Hepatocyte (in vitro differentiated cells): Measurements from ENCODE around the gene GRIK2. TPM values are rescaled to one million over a fixed set of nuclear protein-coding genes. Genes with fewer than 3 reads are reported as not detected.

Experiments
- DNase-seq: peaks from one replicate; pipeline ENCODE4 v3.0.0-alpha.2; 2016; ENCODE audit warnings: low spot score
- H2AFZ ChIP-seq: fragments of 200-600 bp; sonication (generic); 2 replicates; pipeline ENCODE4 v1.6.0; 2016; ENCODE audit warnings: antibody characterized with exemption, mild to moderate bottlenecking
- H3K27ac ChIP-seq: fragments of 200-600 bp; sonication (generic); 2 replicates; pipeline ENCODE4 v1.5.1; 2016; ENCODE audit warnings: mild to moderate bottlenecking
- H3K27me3 ChIP-seq: fragments of 200-600 bp; sonication (generic); 2 replicates; pipeline ENCODE4 v1.6.1; 2016
- H3K36me3 ChIP-seq: fragments of 200-600 bp; sonication (generic); replicated peaks from 2 replicates; pipeline ENCODE4 v1.5.1; 2016; ENCODE audit warnings: low read depth; ENCODE audit not compliant: insufficient read depth
- H3K4me1 ChIP-seq: fragments of 200-600 bp; sonication (generic); 2 replicates; pipeline ENCODE4 v1.5.1; 2016; ENCODE audit warnings: mild to moderate bottlenecking, moderate library complexity; ENCODE audit not compliant: insufficient read depth
- H3K4me2 ChIP-seq: fragments of 200-600 bp; sonication (generic); 2 replicates; pipeline ENCODE4 v1.6.0; 2016
- H3K4me3 ChIP-seq: fragments of 200-600 bp; sonication (generic); 2 replicates; pipeline ENCODE4 v1.5.1; 2016; ENCODE audit warnings: mild to moderate bottlenecking
- H3K79me2 ChIP-seq: fragments of 200-600 bp; sonication (generic); 2 replicates; pipeline ENCODE4 v1.6.0; 2017; ENCODE audit warnings: mild to moderate bottlenecking
- H3K9me2 ChIP-seq: fragments of 200-600 bp; sonication (generic); replicated peaks from 2 replicates; pipeline ENCODE4 v1.6.0; 2017; ENCODE audit warnings: mild to moderate bottlenecking; ENCODE audit not compliant: insufficient read depth
- H3K9me3 ChIP-seq: fragments of 200-600 bp; sonication (generic); 2 replicates; pipeline ENCODE4 v1.5.1; 2016; ENCODE audit warnings: low read depth, mild to moderate bottlenecking
- H4K20me1 ChIP-seq: fragments of 200-600 bp; sonication (generic); 2 replicates; pipeline ENCODE4 v1.6.0; 2016; ENCODE audit warnings: mild to moderate bottlenecking; ENCODE audit not compliant: insufficient read depth, poor library complexity, severe bottlenecking
- CTCF ChIP-seq: fragments of 200-600 bp; sonication (generic); IDR thresholded peaks from 2 replicates; pipeline ENCODE4 v1.5.1; 2016; ENCODE audit warnings: antibody characterized with exemption, mild to moderate bottlenecking; ENCODE audit not compliant: poor library complexity
- EZH2 ChIP-seq: fragments of 200-600 bp; sonication (generic); IDR thresholded peaks from 2 replicates; pipeline ENCODE4 v1.6.1; 2016; ENCODE audit warnings: antibody characterized with exemption, mild to moderate bottlenecking, borderline replicate concordance
- EZH2phosphoT487 ChIP-seq: fragments of 200-600 bp; sonication (generic); IDR thresholded peaks from one replicate; pipeline ENCODE4 v1.6.1; 2018; ENCODE audit warnings: antibody characterized with exemption, mild to moderate bottlenecking, low read depth, moderate library complexity; ENCODE audit not compliant: unreplicated experiment, severe bottlenecking
- WGBS: methylation state at CpG from one replicate; pipeline ENCODE4 v1.1.6; 2016; ENCODE audit warnings: low lambda C conversion rate; ENCODE audit errors: missing lambda C conversion rate; 5-methylcytosine and 5-hydroxymethylcytosine counted together
- polyA plus RNA-seq: library from polyadenylated mRNA; unstranded; fragments of >200 nt; fragmentation: Nextera tagmentation; extraction: Ambion mirVana; gene quantifications from 2 replicates; pipeline ENCODE4 v1.2.1, GENCODE V29; 2016
- total RNA-seq: library from RNA; depleted of rRNA; stranded (reverse); fragments of >200 nt; gene quantifications from 2 replicates; pipeline ENCODE4 v1.2.3, GENCODE V29; 2014

The GRIK2 gene
- total and polyA plus RNA-seq, 2 experiments from 2014 or later, result 5.8 to 6.2 TPM

GRCh38 chr6:101541894-101542293, 148.4 kb downstream of the GRIK2 start:
- Histone ChIP-seq H3K27me3 (no peaks in the 10 kb centered on the region), H3K9me3 (no peaks in the 10 kb centered on the region), H3K4me1 (no peaks in the 10 kb centered on the region), H2AFZ (no peak overlapping the region), H3K79me2 (no peaks in the 10 kb centered on the region), H4K20me1 (no peaks in the 10 kb centered on the region), H3K27ac (no peak overlapping the region), H3K4me3 (no peak overlapping the region), H3K36me3 (no peaks in the 10 kb centered on the region), H3K9me2 (no peaks in the 10 kb centered on the region), H3K4me2 (no peak overlapping the region)
- no peak for DNase-seq
- TF ChIP-seq EZH2 (no peak), CTCF (no peak), EZH2phosphoT487 (no peak)
- WGBS, result 86% methylated on average over 2 of the region's 2 CpGs

GRCh38 chr6:101543796-101544195, 150.3 kb downstream of the GRIK2 start:
- TF ChIP-seq EZH2phosphoT487 (no peak), EZH2 (no peak), CTCF (no peak)
- H4K20me1 ChIP-seq, result no peaks in the 10 kb centered on the region
- no peak overlapping the region for H3K4me3 ChIP-seq
- H3K27ac ChIP-seq, result no peak overlapping the region
- no peaks in the 10 kb centered on the region for H3K9me3 ChIP-seq
- H3K36me3 ChIP-seq, result no peaks in the 10 kb centered on the region
- H3K27me3 ChIP-seq, result no peaks in the 10 kb centered on the region
- no peak for DNase-seq
- H3K4me1 ChIP-seq, result no peaks in the 10 kb centered on the region
- no peaks in the 10 kb centered on the region for H3K79me2 ChIP-seq
- H3K9me2 ChIP-seq, result no peaks in the 10 kb centered on the region
- H2AFZ ChIP-seq, result no peak overlapping the region
- no peak overlapping the region for H3K4me2 ChIP-seq
- 74% methylated on average over 1 of the region's 1 CpG for WGBS

- Histone ChIP-seq H3K36me3 (no peaks in the 10 kb centered on the region), H3K27ac (no peak overlapping the region), H3K79me2 (no peaks in the 10 kb centered on the region), H4K20me1 (no peaks in the 10 kb centered on the region), H3K27me3 (no peaks in the 10 kb centered on the region), H3K4me3 (no peak overlapping the region), H3K9me2 (no peaks in the 10 kb centered on the region), H3K9me3 (no peaks in the 10 kb centered on the region), H3K4me2 (no peak overlapping the region), H2AFZ (no peak overlapping the region), H3K4me1 (no peaks in the 10 kb centered on the region)
- TF ChIP-seq EZH2 (no peak), EZH2phosphoT487 (no peak), CTCF (no peak)
- DNase-seq, result no peak
- 89% methylated on average over 5 of the region's 5 CpGs for WGBS
Measured at GRCh38 chr6:101544286-101544685, 150.8 kb downstream of the GRIK2 start.

GRCh38 chr6:101545191-101545590, 151.7 kb downstream of the GRIK2 start:
- Histone ChIP-seq H3K27me3 (no peaks in the 10 kb centered on the region), H3K4me2 (no peak overlapping the region), H3K9me3 (no peaks in the 10 kb centered on the region), H4K20me1 (no peaks in the 10 kb centered on the region), H3K36me3 (no peaks in the 10 kb centered on the region), H3K9me2 (no peaks in the 10 kb centered on the region), H2AFZ (no peak overlapping the region), H3K4me1 (no peaks in the 10 kb centered on the region), H3K4me3 (no peak overlapping the region), H3K79me2 (no peaks in the 10 kb centered on the region), H3K27ac (no peak overlapping the region)
- 57% methylated on average over 3 of the region's 3 CpGs for WGBS
- no peak for DNase-seq
- no peak for TF ChIP-seq EZH2phosphoT487
- no peak for TF ChIP-seq CTCF
- TF ChIP-seq EZH2, result no peak
